IMR-90 (cell line): Measurements from ENCODE around the gene MGLL. TPM values are rescaled to one million over a fixed set of nuclear protein-coding genes. Genes with fewer than 3 reads are reported as not detected.

ENCODE experiments used
- ATAC-seq: fragments of 200-7000 bp; cut with Tn5 transposase; 2 replicates; pipeline ENCODE4 v1.9.1; 2020; ENCODE audit warnings: low read depth, mild to moderate bottlenecking, moderate library complexity
- BruUV-seq: library from RNA; stranded (reverse); fragments of 400-500 nt; replicated peaks from 2 replicates; lab custom pipeline; 2021; lab: Mats Ljungman, UMichigan
- CTCF ChIA-PET: fragments of 300-600 bp; formaldehyde crosslinking; extraction: SDS; loops from one replicate; lab custom pipeline; 2021; ENCODE audit warnings: antibody characterized with exemption; lab: Yijun Ruan, JAX
- POLR2A ChIA-PET: fragments of 300-600 bp; sonication (Branson Sonifier 250); formaldehyde crosslinking; loops from one replicate; lab custom pipeline; 2022; ENCODE audit warnings: antibody characterized with exemption; ENCODE audit not compliant: unreplicated experiment; lab: Charles Lee
- DNase-seq: peaks from one replicate; pipeline ENCODE4 v3.0.0; 2013
- H2AFZ ChIP-seq: replicated peaks from 2 replicates; pipeline ENCODE3; 2013; ENCODE audit warnings: low read length, mild to moderate bottlenecking; ENCODE audit not compliant: poor library complexity
- H2AK5ac ChIP-seq: 2 replicates; pipeline ENCODE4 v1.6.1; 2013; ENCODE audit warnings: low read depth, low read length, inconsistent platforms
- H2AK9ac ChIP-seq: replicated peaks from 2 replicates; pipeline ENCODE3; 2013; ENCODE audit warnings: mild to moderate bottlenecking, low read depth, low read length, moderate library complexity; ENCODE audit not compliant: poor library complexity
- H2BK120ac ChIP-seq: 2 replicates; pipeline ENCODE4 v1.6.1; 2013; ENCODE audit warnings: low read depth, low read length, inconsistent platforms
- H2BK15ac ChIP-seq: 3 replicates; pipeline ENCODE4 v1.6.1; 2013; ENCODE audit warnings: low read depth, low read length, inconsistent platforms
- H2BK20ac ChIP-seq: 2 replicates; pipeline ENCODE4 v1.6.1; 2013; ENCODE audit warnings: low read depth, mild to moderate bottlenecking, inconsistent platforms, low read length, moderate library complexity
- H2BK5ac ChIP-seq: 2 replicates; pipeline ENCODE4 v1.6.1; 2013; ENCODE audit warnings: mild to moderate bottlenecking, low read depth, low read length, inconsistent platforms; ENCODE audit not compliant: poor library complexity, severe bottlenecking
- H3K14ac ChIP-seq: replicated peaks from 2 replicates; pipeline ENCODE4 v1.6.1; 2013; ENCODE audit warnings: low read depth, low read length, inconsistent platforms
- H3K18ac ChIP-seq: 2 replicates; pipeline ENCODE4 v1.6.1; 2013; ENCODE audit warnings: low read depth, low read length, control low read depth
- H3K23ac ChIP-seq: 2 replicates; pipeline ENCODE4 v1.6.1; 2013; ENCODE audit warnings: low read depth, low read length, inconsistent platforms
- H3K27ac ChIP-seq: 2 replicates; pipeline ENCODE4 v1.5.1; 2013; ENCODE audit warnings: mild to moderate bottlenecking, control low read depth, low read length; ENCODE audit not compliant: insufficient read depth
- H3K27me3 ChIP-seq: 2 replicates; pipeline ENCODE4 v1.6.1; 2013; ENCODE audit warnings: low read length; ENCODE audit not compliant: control insufficient read depth, insufficient read depth
- H3K36me3 ChIP-seq: 2 replicates; pipeline ENCODE4 v1.6.1; 2013; ENCODE audit warnings: low read length, mixed read lengths; ENCODE audit not compliant: control insufficient read depth, insufficient read depth
- H3K4ac ChIP-seq: 2 replicates; pipeline ENCODE4 v1.6.1; 2013; ENCODE audit warnings: low read depth, low read length, inconsistent platforms
- H3K4me1 ChIP-seq: 2 replicates; pipeline ENCODE4 v1.6.1; 2013; ENCODE audit warnings: low read length, mixed read lengths; ENCODE audit not compliant: control insufficient read depth, insufficient read depth
- H3K4me2 ChIP-seq: 2 replicates; pipeline ENCODE4 v1.6.1; 2013; ENCODE audit warnings: low read depth, mild to moderate bottlenecking, control low read depth, low read length, moderate library complexity
- H3K4me3 ChIP-seq: 2 replicates; pipeline ENCODE4 v1.5.1; 2013; ENCODE audit warnings: low read depth, mild to moderate bottlenecking, control low read depth, low read length, moderate library complexity; ENCODE audit not compliant: insufficient read depth
- H3K56ac ChIP-seq: 2 replicates; pipeline ENCODE4 v1.6.1; 2013; ENCODE audit warnings: low read length, inconsistent platforms; ENCODE audit not compliant: insufficient read depth; ENCODE audit errors: extremely low read depth
- H3K79me1 ChIP-seq, 2 experiments: 2 replicates each; pipeline ENCODE4 v1.6.1; 2013; ENCODE audit warnings: low read length in 2 of 2, inconsistent platforms in 1 of 2, low read depth in 1 of 2
- H3K9ac ChIP-seq: 2 replicates; pipeline ENCODE4 v1.6.1; 2013; ENCODE audit warnings: low read depth, low read length, control low read depth
- H3K9me1 ChIP-seq: 2 replicates; pipeline ENCODE4 v1.6.1; 2013; ENCODE audit warnings: low read length, inconsistent platforms; ENCODE audit not compliant: insufficient read depth
- H3K9me3 ChIP-seq: 2 replicates; pipeline ENCODE4 v1.6.1; 2013; ENCODE audit warnings: low read length; ENCODE audit not compliant: control insufficient read depth, insufficient read depth
- H4K20me1 ChIP-seq: 2 replicates; pipeline ENCODE4 v1.6.1; 2013; ENCODE audit warnings: low read length, inconsistent platforms; ENCODE audit not compliant: insufficient read depth
- H4K5ac ChIP-seq: 2 replicates; pipeline ENCODE4 v1.6.1; 2013; ENCODE audit warnings: mild to moderate bottlenecking, low read depth, low read length, control low read depth
- H4K8ac ChIP-seq, 2 experiments: 2 replicates each; pipeline ENCODE4 v1.6.1; 2013; ENCODE audit warnings: low read depth in 2 of 2, low read length in 2 of 2, control low read depth in 1 of 2, inconsistent platforms in 1 of 2
- H4K91ac ChIP-seq: 2 replicates; pipeline ENCODE4 v1.6.1; 2013; ENCODE audit warnings: low read depth, low read length, inconsistent platforms; ENCODE audit not compliant: insufficient read depth
- BHLHE40 ChIP-seq: fragments of 150-350 bp; IDR thresholded peaks from 2 replicates; pipeline ENCODE4 v1.6.1; 2016; ENCODE audit warnings: mild to moderate bottlenecking, low read depth, low read length
- CEBPB ChIP-seq: IDR thresholded peaks from 2 replicates; pipeline ENCODE4 v1.6.1; 2012; ENCODE audit warnings: low read depth, low read length, improper control_type of control experiment
- CHD1 ChIP-seq: IDR thresholded peaks from 2 replicates; pipeline ENCODE4 v1.6.1; 2012; ENCODE audit warnings: low read depth, low read length, improper control_type of control experiment
- FOS ChIP-seq: fragments of 150-350 bp; IDR thresholded peaks from 2 replicates; pipeline ENCODE4 v1.6.1; 2016; ENCODE audit warnings: low read depth, low read length
- MAFK ChIP-seq: IDR thresholded peaks from 2 replicates; pipeline ENCODE4 v1.6.1; 2012; ENCODE audit warnings: low read depth, low read length, improper control_type of control experiment
- MAZ ChIP-seq: IDR thresholded peaks from 2 replicates; pipeline ENCODE4 v1.6.1; 2012; ENCODE audit warnings: low read depth, mild to moderate bottlenecking, low read length, improper control_type of control experiment, moderate library complexity, borderline replicate concordance
- MXI1 ChIP-seq: IDR thresholded peaks from 2 replicates; pipeline ENCODE4 v1.6.1; 2012; ENCODE audit warnings: low read depth, mild to moderate bottlenecking, low read length, moderate library complexity, borderline replicate concordance
- NFE2L2 ChIP-seq: fragments of 150-350 bp; IDR thresholded peaks from 2 replicates; pipeline ENCODE4 v1.6.1; 2016; ENCODE audit warnings: low read depth, mild to moderate bottlenecking, low read length
- POLR2A ChIP-seq: IDR thresholded peaks from 2 replicates; pipeline ENCODE4 v1.6.1; 2012; ENCODE audit warnings: mild to moderate bottlenecking, low read depth, low read length
- RAD21 ChIP-seq: IDR thresholded peaks from 2 replicates; pipeline ENCODE4 v1.6.1; 2012; ENCODE audit warnings: low read length, improper control_type of control experiment
- RCOR1 ChIP-seq: IDR thresholded peaks from 2 replicates; pipeline ENCODE4 v1.6.1; 2012; ENCODE audit warnings: mild to moderate bottlenecking, low read length, improper control_type of control experiment; ENCODE audit not compliant: insufficient replicate concordance
- RFX5 ChIP-seq: IDR thresholded peaks from 2 replicates; pipeline ENCODE4 v1.8.0; 2012; ENCODE audit warnings: low read depth, mild to moderate bottlenecking, low read length, moderate library complexity
- SMC3 ChIP-seq: fragments of 150-350 bp; IDR thresholded peaks from 2 replicates; pipeline ENCODE4 v1.6.1; 2016; ENCODE audit warnings: low read depth, mild to moderate bottlenecking, antibody characterized with exemption, low read length, moderate library complexity
- USF2 ChIP-seq: fragments of 150-350 bp; IDR thresholded peaks from 2 replicates; pipeline ENCODE4 v1.6.1; 2017; ENCODE audit warnings: mild to moderate bottlenecking, antibody characterized with exemption, low read length, low read depth
- WGBS, 2 experiments: methylation state at CpG; one replicate each; pipeline versions ENCODE4 v1.1.5 to v1.1.7; 2013; ENCODE audit warnings: missing lambda C conversion rate in 2 of 2; ENCODE audit not compliant: insufficient read length in 1 of 2; ENCODE audit errors: extremely low coverage in 2 of 2; 5-methylcytosine and 5-hydroxymethylcytosine counted together
- dilution Hi-C: fragments of 300-500 bp; cut with HindIII; formaldehyde crosslinking; loops from one replicate; pipeline ENCODE4 v1.14.3; 2018; ENCODE audit warnings: low sequenced_read_pairs; ENCODE audit not compliant: unreplicated experiment
- in situ Hi-C: fragments of 300-500 bp; cut with MboI; formaldehyde crosslinking; loops from 3 replicates; pipeline ENCODE4 v1.14.3; 2019; ENCODE audit warnings: low sequenced_read_pairs, inconsistent platforms, mixed read lengths
- intact Hi-C: fragments of 100-400 bp; cut with micrococcal nuclease; formaldehyde crosslinking; loops from 2 replicates; pipeline ENCODE4 v1.10.0; 2022
- polyA plus RNA-seq, 3 experiments: library from polyadenylated mRNA; depleted of rRNA; stranded (reverse); fragments of >200 nt; gene quantifications; 2 replicates each; pipeline ENCODE4 v1.2.3, GENCODE V29; 2012; ENCODE audit warnings: low replicate concordance in 1 of 3
- total RNA-seq: library from RNA; depleted of rRNA; stranded (reverse); fragments of >200 nt; gene quantifications from 2 replicates; pipeline ENCODE4 v1.2.3, GENCODE V29; 2012
- TF ChIP-seq, protein P1 (sequence below): conservative IDR thresholded peaks from 2 replicates; pipeline ENCODE4 v1.5.1; 2012; ENCODE audit warnings: mild to moderate bottlenecking, low read depth, low read length, improper control_type of control experiment
- TF ChIP-seq, protein P2 (sequence below): fragments of 150-350 bp; IDR thresholded peaks from 2 replicates; pipeline ENCODE4 v1.6.1; 2016; ENCODE audit warnings: low read depth, mild to moderate bottlenecking, low read length, moderate library complexity, borderline replicate concordance

The MGLL gene
- total and polyA plus RNA-seq, 2 of the 4 experiments (the other 2 are of a cell fraction), result 23.7 to 60.6 TPM

DNA sequence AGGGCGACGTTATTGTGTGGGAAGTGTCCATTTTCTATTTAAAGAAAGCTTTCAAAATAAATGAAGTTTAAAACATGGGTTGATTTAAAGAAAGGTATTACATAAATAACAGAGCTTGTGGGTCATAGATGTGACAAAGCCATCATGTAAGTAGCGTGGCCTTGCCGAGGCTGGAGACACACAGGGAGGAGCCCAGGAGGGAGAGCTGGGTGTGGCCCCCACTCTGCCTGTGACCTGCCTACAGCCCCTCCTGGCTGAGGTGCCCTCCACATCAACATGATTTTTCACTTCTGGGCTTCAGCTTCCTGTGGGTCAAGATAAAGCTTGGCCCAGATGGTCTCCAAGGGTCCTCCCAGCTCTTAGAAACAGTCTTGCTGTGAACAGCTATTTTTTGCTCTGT lies 12.5 kb upstream of the MGLL start:
- no peaks in the 10 kb centered on the region for H3K79me1 ChIP-seq
- ATAC-seq, result no peak
- H3K27ac ChIP-seq, result no peak overlapping the region
- no peak for TF ChIP-seq USF2
- no peak for TF ChIP-seq MAFK
- TF ChIP-seq, protein P1, sequence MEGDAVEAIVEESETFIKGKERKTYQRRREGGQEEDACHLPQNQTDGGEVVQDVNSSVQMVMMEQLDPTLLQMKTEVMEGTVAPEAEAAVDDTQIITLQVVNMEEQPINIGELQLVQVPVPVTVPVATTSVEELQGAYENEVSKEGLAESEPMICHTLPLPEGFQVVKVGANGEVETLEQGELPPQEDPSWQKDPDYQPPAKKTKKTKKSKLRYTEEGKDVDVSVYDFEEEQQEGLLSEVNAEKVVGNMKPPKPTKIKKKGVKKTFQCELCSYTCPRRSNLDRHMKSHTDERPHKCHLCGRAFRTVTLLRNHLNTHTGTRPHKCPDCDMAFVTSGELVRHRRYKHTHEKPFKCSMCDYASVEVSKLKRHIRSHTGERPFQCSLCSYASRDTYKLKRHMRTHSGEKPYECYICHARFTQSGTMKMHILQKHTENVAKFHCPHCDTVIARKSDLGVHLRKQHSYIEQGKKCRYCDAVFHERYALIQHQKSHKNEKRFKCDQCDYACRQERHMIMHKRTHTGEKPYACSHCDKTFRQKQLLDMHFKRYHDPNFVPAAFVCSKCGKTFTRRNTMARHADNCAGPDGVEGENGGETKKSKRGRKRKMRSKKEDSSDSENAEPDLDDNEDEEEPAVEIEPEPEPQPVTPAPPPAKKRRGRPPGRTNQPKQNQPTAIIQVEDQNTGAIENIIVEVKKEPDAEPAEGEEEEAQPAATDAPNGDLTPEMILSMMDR, result no peak
- no peak for TF ChIP-seq SMC3
- TF ChIP-seq MXI1, result no peak
- no peak for TF ChIP-seq NFE2L2
- no peak for TF ChIP-seq CEBPB
- no peak for TF ChIP-seq RFX5
- TF ChIP-seq CHD1, result no peak
- no peak for TF ChIP-seq POLR2A
- TF ChIP-seq FOS, result no peak
- no peak for TF ChIP-seq RCOR1
- no peak for TF ChIP-seq BHLHE40
- no peak for TF ChIP-seq MAZ
- TF ChIP-seq RAD21, result no peak
- TF ChIP-seq, protein P2, sequence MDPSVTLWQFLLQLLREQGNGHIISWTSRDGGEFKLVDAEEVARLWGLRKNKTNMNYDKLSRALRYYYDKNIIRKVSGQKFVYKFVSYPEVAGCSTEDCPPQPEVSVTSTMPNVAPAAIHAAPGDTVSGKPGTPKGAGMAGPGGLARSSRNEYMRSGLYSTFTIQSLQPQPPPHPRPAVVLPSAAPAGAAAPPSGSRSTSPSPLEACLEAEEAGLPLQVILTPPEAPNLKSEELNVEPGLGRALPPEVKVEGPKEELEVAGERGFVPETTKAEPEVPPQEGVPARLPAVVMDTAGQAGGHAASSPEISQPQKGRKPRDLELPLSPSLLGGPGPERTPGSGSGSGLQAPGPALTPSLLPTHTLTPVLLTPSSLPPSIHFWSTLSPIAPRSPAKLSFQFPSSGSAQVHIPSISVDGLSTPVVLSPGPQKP, result no peak
- POLR2A ChIA-PET, result no interaction called here
- H3K23ac ChIP-seq, result no peak overlapping the region
- no peaks in the 10 kb centered on the region for H3K9me1 ChIP-seq
- H2BK120ac ChIP-seq, result no peak overlapping the region
- H3K18ac ChIP-seq, result no peak overlapping the region
- no peak overlapping the region for H3K14ac ChIP-seq
- H2BK5ac ChIP-seq, result no peak overlapping the region
- no TSS peak for BruUV-seq
- H3K4me1 ChIP-seq, result no peaks in the 10 kb centered on the region
- no peaks in the 10 kb centered on the region for H4K20me1 ChIP-seq
- no peak overlapping the region for H2AFZ ChIP-seq
- dilution Hi-C loops, result no loop called here
- H3K36me3 ChIP-seq, result no peaks in the 10 kb centered on the region
- intact Hi-C loops, result loop anchor here (10.0 kb wide), 1 partner anchor 260 kb away; no protein-coding TSS in a partner anchor
- no peak overlapping the region for H2AK5ac ChIP-seq
- in situ Hi-C loops, result no loop called here
- H3K4me2 ChIP-seq, result no peak overlapping the region
- no peak overlapping the region for H2BK15ac ChIP-seq
- no peak overlapping the region for H3K56ac ChIP-seq
- H2AK9ac ChIP-seq, result no peak overlapping the region
- no peaks in the 10 kb centered on the region; the same call in 1 of the 2 replicates for H3K27me3 ChIP-seq
- no peak overlapping the region for H3K4me3 ChIP-seq
- no peak overlapping the region for H4K8ac ChIP-seq
- H3K4ac ChIP-seq, result no peak overlapping the region
- H3K9ac ChIP-seq, result no peak overlapping the region
- no peak overlapping the region for H4K5ac ChIP-seq
- H2BK20ac ChIP-seq, result no peak overlapping the region
- CTCF ChIA-PET, result interaction anchor here (0.6 kb wide), 1 partner anchor 122 kb away, joined by 4 read pairs; no protein-coding TSS in a partner anchor
- no CpG with 5 or more reads among the region's 4 CpGs for WGBS, 2 experiments
- DNase-seq, result no peak
- H4K91ac ChIP-seq, result no peak overlapping the region
- H3K9me3 ChIP-seq, result peaks cover 8% of the 10 kb centered on the region; the same call in 1 of the 2 replicates
